Stimulated activated CD4-positive, alpha-beta T cell treated with anti-CD3 and anti-CD28 coated beads, Interleukin-4, amount 100 ng/mL, for 24 hours (primary cell): ENCODE measurements around the gene GCSAML.
"Not testable (repeated sequence)": the region's sequence is repeated elsewhere in the genome, so short reads cannot be mapped to it uniquely, and the experiment has no call there.

ENCODE experiments used
- DNase-seq: peaks from one replicate; pipeline ENCODE4 v3.0.0-alpha.2; 2020

Gene GCSAML

DNA sequence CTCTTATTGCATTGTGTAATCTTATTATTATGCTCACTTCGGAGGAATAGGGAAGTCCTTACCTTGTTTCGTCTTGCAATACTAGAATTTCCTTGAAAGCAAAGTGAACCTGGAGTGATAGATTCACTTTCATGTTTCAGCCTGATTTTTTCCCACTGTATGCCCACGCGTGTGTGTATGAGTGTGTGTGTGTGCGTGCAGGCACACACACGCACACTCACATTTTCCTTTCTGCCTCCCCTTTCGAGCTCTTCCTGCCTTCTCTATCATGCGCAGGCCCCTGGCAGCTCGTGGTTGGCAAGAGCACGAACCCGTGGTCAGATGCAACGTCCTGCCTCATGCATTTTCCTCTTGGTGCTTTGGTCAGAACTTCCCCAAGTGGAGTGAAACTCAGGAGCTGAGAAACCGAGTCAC, at the start of gene GCSAML:
GCSAML (plus strand) TSS at position 366 of the 414 bp plus-strand sequence. CDS start 58 bp downstream, outside the sequence.
- no peak for DNase-seq

DNA sequence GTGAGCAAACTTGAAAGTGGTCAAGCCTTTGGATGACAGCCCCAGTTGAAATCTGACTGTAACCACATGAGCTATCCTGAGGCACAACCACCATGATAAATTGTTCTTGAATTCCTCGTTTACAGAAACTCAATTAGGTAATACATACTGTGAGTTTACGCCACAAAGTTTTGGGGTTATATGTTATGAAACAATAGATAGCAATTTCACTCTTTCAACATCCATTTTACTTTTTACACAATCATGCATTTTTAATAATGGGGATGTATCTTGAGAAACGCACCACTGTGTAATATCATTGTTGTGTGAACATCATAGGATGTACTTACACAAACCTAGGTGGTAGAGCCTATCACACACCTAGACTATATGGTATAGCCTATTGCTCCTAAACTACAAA, 48.1 kb upstream of the GCSAML start:
- DNase-seq, result no peak

DNA sequence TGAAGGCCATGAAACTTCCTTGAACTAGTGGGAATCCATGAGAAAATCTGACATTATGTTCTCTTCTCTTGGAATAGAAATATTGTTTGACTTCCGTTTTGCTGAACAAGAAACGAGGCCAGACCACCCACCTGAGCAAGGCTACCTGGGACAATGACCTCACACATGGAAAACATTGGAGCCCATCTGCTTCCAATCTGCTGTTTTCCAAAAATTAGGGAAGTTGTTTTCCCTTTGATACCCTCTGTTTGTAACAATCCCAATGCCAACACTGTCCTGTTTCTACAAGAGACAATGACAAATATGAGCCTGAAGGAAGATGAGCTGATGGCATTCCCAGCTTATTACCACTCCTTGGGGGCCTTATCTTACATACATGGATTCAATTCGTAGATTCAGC, 42.1 kb upstream of the GCSAML start:
- DNase-seq, result no peak

DNA sequence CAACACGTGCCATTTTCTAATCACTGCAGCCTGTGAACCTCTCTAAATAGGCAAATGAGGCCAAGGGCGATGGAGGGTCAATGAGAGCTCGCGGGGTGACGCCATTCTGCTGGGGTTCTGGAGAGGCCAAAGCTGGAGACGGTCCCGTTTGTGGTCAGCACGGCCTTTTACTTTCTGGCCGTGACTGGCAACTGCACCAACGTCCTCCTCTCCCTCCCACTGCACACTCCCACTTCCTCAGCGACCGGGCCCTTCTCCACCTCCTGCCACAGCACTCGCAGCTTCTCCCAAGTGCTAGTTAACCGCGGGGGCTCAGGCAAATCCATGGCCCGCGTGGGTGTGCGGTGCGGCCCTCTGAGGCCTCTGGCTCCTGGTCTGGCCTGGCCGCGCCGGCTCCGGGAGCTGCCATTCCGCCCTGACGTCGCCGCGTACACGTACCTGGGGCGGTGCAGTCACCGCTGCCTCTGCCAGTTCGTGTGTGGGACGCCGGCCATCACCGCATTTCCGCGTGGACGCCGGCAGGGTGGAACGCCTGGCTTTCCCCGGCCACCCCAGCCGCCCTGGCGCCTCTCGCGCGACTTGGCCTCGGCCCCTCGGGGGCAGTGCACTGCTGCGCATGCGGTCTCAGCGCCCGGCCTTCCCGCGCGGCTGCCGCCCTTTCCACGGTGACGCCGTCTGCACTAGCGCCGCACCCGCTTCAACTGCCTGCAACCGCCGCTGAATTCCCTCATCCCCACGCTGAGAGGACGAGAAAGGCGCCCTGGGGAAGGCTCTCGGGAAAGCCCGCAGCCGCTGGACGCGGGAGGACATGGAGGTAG, 30.9 kb upstream of the GCSAML start:
- DNase-seq, result no peak

DNA sequence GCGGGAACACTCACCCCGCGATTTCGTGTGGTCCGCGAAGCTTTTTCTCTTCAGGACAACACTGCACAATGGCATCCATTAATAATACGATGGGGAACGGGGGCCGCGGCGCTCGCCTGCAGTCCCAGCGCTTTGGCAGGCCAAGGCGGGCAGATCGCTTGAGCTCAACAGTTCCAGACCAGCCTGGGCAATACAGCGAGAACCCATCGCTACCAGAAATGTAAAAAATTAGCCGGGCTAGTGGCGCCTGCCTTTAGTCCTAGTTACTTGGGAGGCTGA, 30.4 kb upstream of the GCSAML start:
- DNase-seq, result no peak

DNA sequence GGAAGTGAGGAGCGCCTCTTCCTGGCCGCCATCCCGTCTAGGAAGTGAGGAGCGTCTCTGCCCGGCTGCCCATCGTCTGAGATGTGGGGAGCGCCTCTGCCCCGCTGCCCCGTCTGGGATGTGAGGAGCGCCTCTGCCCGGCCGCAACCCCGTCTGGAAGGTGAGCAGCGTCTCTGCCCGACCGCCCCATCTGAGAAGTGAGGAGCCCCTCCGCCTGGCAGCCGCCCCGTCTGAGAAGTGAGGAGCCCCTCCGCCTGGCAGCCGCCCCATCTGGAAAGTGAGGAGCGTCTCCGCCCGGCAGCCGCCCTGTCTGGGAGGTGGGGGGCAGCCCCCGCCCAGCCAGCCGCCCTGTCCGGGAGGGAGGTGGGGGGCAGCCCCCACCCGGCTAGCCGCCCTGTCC, 27.0 kb upstream of the GCSAML start:
- not testable (repeated sequence) for DNase-seq

DNA sequence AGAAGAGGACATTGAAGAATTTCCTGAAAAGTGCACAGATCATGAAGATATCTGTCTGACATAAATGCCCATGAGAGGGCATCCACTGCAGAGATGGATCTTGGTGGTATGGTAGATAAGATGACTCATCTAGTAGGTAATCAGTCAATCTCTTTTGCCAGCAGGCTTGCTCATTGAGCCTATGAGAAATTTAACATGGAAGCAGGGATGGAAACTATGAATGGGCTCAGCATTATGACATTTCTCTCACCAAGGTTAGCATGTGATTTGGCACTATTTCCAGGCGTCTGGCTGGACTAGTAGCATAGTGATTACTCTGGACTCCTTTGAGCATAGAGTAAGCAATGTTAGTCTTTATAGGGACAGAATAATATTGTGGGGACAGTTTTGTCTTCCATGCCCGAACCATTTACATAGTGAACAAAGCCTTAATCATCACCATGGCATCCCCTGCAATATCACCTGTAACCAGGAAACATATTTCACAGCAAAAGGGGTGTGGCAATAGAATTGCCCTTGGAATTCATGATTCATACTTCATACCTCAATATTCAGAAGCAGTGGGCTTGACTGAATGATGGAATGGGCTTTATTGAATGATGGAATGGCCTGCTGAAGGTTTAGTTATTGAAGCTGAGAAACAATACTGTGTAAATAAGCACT, 20.0 kb upstream of the GCSAML start:
- no peak for DNase-seq

DNA sequence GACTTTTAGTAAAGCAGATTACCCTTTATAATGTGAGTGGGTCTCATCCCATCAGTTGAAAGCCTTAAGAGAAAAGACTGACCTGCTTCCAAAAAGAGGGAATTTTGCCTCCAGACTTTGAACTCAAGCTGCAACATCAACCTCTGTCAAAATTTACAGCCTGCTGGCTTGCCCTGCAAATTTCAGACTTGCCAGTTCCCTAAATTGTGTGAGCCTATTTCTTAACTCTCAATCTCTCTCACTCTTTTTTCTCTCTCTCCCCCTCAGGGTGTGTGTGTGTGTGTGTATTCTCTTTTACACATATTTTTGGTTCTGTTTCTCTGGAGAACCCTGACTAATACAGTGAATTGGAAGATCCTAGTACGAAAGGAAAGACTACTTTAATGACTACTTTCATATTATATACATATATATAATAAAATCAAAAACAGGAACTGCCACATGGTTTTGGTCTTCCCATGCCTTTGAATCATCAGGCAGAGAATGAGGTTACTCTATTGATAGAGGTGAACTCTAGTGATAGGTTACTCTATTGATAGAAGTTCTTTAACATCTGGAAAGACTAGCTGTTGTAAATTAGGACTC, 19.1 kb upstream of the GCSAML start:
- no peak for DNase-seq

DNA sequence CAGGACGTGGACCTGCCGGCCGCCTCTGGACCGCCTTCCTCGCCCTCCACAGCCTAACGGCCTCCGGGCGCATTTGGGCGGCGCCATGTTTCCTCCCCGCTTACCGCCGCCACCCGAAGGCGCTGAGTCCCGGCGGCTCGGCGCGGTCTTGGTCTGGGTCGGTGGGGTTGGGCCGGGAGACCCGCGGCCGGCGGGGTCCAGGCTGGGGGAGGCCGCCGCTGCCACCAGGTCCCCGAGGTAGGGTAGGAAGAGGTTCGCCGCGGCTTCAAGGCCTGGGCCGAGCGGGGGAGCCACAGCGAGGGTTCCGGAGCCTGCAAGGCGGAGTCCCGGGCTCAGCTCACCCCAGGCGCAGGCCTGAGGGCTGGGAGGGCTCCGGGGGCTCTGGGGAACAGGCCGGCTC, 18.1 kb upstream of the GCSAML start:
- no peak for DNase-seq

DNA sequence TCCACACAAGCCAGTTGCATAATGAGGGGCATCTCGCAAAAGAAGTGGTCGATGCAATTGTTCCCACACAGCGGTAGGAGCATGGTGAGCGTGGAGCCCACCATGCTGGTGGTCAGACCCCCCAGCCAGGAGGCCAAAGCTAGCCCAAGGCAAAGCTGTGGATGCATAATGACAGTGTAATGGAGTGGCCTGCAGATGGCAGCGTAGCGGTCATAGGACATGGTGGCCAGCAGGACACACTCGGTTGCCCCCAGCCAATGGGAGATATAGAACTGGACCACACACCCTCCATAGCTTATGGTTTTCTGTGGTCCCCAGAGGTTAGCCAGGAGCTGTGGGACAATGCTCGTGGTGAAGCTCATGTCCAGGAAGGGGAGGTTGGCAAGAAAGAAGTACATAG, 17.0 kb upstream of the GCSAML start:
- no peak for DNase-seq

DNA sequence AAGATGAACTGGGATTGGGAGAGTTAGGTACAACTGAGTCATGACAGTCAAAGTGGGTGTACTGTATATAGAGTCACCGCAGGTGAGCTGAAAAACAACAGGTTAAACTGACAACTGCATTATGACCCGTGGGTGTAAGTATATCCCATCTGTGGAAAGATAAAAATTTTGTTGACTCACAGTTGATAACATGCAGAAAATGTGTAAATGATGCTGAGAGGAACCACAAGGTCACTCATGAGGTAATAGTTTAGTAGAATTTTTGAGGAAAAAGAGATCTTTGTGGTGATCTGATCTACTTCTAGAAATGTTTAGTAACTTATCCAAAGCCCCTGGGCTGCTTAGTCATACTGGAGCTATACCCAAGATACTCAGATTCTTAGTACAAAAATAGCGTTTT, 13.5 kb upstream of the GCSAML start:
- no peak for DNase-seq

DNA sequence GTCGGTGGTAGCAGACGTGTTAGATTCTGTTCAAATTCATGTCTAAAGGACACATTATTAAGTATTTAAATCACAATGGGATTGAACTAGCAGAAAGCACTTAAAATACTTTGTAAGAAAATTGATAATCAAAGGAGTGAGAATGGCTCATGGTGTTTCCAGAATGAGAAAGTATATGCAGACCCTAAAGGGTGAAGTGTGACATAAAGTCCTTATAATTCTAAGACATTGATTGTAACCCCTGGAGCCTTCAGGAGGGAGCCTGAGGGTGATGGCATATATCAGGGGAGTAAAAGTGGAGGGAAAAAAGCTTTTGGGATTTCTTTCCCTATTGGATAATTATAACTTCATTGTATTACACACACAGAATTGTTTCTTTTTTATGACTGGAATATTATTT, 12.6 kb upstream of the GCSAML start, which contains the start of gene OR2C3:
OR2C3 (minus strand) TSS at position 101 of the 400 bp plus-strand sequence. CDS start 3,929 bp downstream, outside the sequence.
- DNase-seq, result no peak

DNA sequence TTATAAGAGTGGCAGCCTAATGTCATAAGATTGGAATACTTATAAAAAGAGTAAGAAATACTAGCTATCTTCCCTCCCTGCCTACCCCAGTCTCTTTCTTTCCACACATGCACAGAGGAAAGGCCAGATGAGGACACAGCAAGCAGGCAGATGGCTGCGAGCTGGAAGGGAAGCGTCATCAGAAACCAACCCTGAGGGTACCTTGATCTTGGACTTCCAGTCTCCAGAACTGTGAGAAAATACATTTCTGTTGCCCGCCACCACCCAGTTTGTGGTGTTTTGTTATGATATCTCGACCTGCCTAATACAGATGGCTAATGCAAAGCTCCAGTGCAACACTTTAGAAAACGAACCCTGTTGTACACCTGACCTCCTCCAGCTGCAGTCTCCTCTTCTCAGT, 10.4 kb upstream of the GCSAML start:
- DNase-seq, result no peak

DNA sequence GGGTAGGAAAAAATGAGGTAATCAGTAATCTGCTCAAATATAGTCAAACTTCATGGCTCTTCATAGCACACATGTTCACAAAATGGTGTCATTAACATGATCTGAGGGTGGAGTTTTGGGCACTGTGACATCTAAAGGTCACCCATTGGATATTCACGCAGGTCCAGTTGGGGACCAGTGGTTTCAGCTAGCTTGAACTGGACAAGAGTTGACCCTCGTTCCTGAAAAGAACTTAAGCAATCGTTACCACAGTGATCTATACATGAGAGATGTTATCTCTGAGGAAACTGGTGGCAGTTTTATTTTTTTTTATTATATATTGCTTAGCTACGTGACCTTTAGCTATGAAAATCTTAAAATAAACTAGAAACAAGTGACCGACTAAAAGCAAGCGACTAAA, 9.7 kb upstream of the GCSAML start:
- no peak for DNase-seq

DNA sequence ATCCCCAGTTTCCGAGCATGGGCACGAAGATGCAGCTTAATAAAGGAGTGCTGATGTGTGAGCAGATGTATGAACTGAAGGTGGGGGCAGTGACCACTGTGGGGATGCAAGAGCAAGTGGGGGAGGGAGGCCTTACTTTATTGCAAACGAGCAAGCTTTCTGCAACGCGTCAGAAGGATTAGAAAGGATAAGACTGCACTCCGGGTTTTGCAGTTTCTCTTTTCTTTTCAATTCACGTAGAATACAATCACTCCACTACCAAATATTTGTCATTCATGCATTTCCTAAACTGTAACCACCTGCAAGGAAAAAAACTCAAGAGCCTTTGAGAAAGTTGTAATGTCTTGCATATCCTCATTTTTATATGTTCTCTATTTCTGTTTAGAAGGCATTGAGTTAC, 8.4 kb upstream of the GCSAML start:
- DNase-seq, result no peak

DNA sequence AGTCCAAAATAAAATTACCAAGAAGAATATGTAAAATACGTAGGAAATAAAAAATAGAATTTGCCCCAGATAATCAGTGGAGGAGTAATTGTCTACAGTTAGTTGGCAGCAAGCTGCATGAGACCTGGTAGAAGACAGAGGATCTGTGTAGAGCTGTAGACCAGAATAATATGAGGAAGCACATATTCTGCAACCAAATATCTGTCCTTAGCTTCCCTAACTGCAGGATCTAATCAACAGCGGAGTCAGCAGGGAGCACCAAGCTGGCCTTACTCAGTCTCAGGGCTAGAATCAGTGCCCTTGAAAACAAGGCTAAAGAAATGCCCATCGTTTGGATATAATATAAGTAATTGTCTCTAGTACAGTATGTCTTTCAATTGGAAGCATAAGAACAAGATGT, 6.1 kb upstream of the GCSAML start:
- no peak for DNase-seq

DNA sequence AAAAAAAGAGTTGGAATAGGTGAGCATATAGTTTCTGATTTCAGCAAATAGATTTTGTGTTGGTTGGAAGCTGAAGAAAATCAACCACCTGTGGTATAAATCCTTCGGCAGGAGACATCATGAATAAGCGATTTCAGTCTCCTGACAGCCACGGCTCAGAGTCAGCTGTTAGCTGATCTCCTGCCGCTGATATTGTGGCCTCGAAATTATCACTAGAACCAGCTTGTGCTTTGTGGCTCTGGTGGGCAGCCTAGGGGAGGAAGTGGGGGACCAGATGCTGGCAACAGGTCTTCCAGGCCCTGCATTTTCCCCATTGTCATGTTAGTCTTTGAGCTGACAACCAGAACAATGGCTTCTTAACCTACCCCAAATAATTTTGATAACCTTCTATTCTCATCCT, 842 bp upstream of the GCSAML start:
- DNase-seq, result no peak

DNA sequence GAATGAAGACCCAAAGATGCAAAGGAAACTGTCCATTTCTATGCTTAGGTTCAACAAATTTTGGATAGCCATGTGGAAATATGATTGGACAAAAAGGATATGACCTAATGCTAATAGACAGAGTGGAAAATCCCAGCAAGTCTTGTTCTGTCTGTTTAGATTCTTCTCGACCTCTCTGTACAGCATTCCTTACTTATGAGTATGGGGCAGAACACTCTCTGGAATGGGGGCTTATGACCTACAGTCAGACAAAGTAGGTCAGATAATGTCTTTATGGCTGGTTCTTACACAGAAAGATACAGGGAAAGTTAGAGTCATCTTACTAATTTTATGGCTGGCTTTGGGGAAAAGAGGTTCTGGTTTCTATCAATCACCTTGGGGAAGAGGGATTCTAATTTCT, 2.8 kb downstream of the GCSAML start:
- no peak for DNase-seq

DNA sequence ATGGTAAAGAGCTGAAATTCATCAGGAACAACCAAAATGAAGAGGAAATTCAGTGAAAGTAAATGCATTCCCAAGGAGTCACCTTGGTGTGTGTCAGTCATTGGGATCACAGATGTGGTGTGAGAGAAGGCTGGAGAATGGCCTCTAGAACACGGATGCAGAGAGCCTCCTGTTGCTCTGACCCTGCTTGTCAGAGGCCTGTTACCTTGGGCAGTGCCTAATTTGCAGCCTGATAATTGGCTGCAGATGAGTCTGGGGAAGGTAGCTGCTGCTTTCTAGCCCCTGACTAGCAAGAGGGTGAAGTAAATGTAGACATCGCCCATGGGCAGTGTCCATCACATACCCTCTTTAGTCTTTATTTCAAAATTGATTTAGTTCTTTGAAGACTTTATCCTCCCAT, 3.3 kb downstream of the GCSAML start:
- no peak for DNase-seq

DNA sequence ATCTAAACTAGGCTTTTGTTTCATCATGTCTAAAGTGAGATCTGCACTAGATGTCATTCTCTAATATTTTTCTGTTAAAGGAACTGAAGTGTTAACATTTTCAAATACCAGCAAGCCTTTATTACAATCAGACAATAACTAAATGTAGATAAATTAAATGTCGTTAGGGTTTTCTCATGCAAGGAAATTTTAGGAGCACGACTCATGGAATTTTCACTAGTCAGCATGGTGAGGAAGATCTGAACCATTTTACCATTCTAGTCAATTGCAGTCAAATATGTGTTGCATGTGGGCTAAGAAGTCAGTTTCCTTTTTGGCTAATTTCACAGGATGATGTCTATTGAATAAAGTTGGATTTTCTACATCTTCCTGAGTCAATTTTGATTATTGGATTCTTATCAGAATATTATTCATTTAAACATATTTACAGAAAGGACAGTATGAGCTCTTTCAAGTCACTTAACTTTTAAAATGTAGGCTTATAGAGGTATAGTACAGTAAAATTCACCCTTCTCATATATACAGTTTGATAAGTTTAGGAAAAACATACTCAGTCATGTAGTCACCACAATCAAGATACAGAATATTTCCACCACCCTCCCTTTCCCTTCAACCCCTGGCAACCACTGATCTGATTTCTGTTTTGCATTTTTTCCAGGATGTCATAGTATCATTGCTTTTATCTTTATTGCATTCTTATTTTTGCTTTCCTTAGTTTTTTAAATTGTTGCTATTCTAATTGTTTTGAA, 9.2 kb downstream of the GCSAML start:
- no peak for DNase-seq

DNA sequence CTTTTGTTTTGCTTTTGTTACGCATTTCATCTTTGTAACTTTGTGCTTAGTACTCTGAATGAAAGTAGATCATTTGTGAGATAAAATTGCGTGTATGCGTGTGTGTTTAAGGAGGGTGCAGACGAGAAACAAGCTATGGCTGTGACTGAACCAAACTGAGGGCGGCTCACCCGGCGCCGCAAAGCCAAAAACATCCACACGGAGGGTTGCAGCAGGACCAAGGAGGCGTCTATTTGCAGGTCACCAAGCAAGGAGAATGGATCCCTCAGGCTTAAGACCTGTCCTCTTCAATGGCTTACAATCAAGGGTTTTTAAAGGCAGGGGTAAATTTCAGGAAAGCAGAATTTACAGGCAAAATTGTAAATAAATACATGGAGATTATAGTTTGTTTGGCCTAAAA, 12.8 kb downstream of the GCSAML start:
- DNase-seq, result no peak

DNA sequence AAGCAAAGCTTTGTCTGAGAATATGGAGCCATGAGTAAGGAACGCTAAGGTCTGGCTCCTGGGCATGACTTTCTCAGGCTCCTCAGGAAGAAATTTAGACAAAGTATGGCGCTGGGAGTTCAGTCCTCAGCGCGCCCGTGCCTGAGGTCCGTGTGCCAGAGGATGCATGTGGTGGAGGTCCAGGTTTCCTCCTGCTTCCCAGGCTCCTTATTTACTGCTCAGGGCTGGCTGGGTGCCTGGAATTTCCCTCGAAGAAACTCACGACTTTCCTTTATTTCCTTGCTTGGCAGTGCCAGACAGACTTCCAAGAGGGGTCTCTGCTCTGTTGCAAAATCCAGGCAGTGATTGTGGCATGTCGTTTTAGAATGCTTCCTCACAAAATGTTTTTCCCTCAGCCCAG, 13.3 kb downstream of the GCSAML start:
- no peak for DNase-seq

DNA sequence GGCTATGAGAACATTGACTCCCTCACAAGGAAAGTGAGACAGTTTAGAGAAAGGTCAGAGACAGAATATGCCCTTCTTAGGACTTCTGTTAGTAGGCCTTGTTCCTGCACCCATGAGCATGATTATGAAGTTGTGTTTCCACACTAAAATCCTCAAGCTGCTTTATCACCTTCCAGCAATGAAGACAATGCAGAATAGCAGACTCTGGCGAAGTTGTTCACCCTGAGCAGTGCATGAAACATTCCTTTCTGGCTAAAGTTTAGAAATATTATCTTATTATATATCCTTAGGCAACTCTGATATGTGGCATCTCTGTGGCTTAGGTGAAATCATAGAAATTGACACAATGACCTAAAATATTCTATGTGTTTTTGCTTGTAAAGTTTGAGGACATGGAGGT, 25.3 kb downstream of the GCSAML start:
- DNase-seq, result no peak

DNA sequence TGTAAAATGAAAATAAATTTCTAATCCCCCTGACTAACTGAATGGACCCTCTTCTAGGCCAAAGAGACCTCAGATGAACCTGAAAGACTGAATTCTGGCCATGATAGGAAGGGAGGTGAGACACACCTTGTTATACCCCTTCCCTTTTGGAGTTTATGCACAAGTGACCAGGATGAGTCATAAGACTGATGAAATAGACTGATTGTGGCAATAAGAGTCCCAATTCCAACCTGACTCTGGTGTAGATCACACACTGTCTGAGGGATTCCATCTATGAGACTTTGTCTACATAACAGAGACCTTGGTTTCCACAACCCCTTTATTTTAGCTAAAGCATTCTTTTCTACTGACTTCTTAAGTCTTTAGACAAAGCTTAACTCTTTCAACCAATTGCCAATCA, 25.7 kb downstream of the GCSAML start:
- DNase-seq, result no peak
